GM12873 (cell line): Measurements from ENCODE around the gene STPG3.

ENCODE experiments used
- CTCF ChIP-seq: IDR thresholded peaks from 2 replicates; pipeline ENCODE4 v1.5.1; 2012; ENCODE audit warnings: low read depth, mild to moderate bottlenecking, moderate library complexity, low read length, control low read depth; ENCODE audit not compliant: insufficient read depth; ENCODE audit errors: missing control alignments

Gene STPG3

DNA sequence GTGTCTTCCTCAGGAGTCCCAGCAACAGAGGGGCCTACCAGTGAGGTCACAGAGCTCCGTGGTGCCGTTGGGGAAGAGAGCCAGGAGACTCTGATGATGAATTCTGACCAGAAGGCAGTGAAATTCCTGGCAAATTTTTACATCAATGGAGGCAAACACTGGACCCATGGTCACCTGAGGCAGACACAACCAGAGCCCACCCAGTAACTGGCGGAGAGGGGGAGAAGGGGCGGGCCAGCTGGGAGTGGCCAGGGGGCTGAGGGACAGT, at the start of gene STPG3:
Gene STPG3 (plus strand): TSS at position 93 of the 268 bp plus-strand sequence. CDS start 1 bp downstream, at position 94.
- no peak for TF ChIP-seq CTCF

GRCh38 chr9:137202966-137203365, 48.1 kb upstream of the STPG3 start:
- TF ChIP-seq CTCF: no peak

GRCh38 chr9:137204731-137205125, 46.4 kb upstream of the STPG3 start:
- no peak for TF ChIP-seq CTCF

DNA sequence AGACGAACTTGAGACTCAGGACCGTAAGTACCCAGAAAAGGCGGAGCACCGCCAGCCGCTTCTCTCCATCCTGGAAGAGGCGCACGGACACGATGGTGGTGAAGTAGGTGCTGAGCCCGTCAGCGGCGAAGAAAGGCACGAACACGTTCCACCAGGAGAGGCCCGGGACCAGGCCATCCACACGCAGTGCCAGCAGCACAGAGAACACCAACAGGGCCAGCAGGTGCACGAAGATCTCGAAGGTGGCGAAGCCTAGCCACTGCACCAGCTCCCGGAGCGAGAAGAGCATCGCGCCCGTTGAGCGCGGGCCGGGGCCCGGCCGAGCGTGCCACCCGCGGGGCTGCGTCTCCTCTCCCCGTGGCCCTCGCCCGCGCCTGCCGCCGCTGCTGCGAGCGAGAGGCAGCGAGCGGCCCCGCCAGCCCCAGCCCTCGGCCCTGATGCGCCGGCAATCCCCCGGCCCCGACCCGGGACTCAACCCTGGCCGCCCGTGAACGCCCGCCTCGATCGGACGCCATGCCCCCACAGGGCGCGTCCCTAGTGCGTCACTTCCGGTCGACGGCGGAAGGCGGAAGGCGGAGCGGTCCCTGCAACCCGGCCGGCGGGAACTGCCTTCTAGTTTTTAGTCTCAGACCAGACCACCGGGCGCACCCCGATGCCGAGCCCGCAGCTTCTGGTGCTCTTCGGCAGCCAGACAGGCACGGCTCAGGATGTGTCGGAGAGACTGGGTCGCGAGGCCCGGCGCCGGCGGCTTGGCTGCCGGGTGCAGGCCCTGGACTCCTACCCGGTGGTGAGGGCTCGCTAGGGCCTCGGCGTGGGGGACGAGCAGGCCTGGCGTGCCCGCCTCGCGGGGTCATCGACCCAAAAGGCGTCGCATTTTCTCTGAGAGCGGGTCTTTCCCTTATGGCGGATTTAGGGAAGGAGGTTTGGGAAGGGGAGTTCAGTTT, 45.7 kb upstream of the STPG3 start, which contains the start of the genes NDOR1 and TMEM203:
Gene NDOR1 (plus strand): TSS at position 575 of the 944 bp plus-strand sequence. CDS start 78 bp downstream, at position 653.
Gene TMEM203 (minus strand): TSS at position 523 of the 944 bp plus-strand sequence. CDS start 234 bp downstream, at position 289.
- TF ChIP-seq CTCF: no peak

- no peak for TF ChIP-seq CTCF
Measured at GRCh38 chr9:137206602-137207001, 44.5 kb upstream of the STPG3 start.

GRCh38 chr9:137211532-137211931, 39.6 kb upstream of the STPG3 start:
- no peak for TF ChIP-seq CTCF

DNA sequence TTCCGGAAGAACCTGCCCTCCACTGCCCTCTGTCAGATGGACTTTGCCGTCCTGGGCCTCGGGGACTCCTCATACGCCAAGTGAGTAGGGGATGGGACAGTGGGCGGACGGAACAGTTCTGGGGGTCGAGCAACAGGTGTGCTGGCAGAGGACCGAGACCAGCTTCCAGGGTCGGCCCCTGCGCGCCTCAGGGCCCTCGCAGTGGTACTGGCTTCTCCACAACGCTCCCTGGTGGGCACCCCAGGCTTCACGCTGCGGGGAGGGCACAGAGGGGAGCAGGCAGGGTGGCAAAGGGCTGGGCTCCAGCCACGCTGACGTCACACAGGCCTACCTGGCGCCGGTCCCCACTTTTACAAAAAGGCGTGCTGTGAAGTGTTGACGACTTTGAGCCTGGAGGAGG, 38.6 kb upstream of the STPG3 start:
- TF ChIP-seq CTCF: no peak
